A549 (cell line): ENCODE data around the gene TMEM141.

ENCODE experiments used
- CTCF ChIP-seq: fragments of >200 bp; sonication (Bioruptor Twin); formaldehyde crosslinking; IDR thresholded peaks from 3 replicates; pipeline ENCODE4 v1.5.1; 2016
- EP300 ChIP-seq, 2 experiments: fragments of >200 bp; sonication (Bioruptor Twin); formaldehyde crosslinking; IDR thresholded peaks; 2 replicates in 1 of 2; 3 replicates in 1 of 2; pipeline ENCODE4 v1.6.1; 2016 to 2017
- MAZ ChIP-seq: fragments of 150-350 bp; IDR thresholded peaks from 2 replicates; pipeline ENCODE4 v1.6.1; 2014; ENCODE audit warnings: antibody characterized with exemption, low read depth, low read length, borderline replicate concordance
- MYC ChIP-seq: IDR thresholded peaks from 2 replicates; pipeline ENCODE4 v1.6.1; 2012; ENCODE audit warnings: mild to moderate bottlenecking, inconsistent platforms, low read length, improper control_type of control experiment, borderline replicate concordance
- POLR2A ChIP-seq: IDR thresholded peaks from 2 replicates; pipeline ENCODE4 v1.6.1; 2012; ENCODE audit warnings: mild to moderate bottlenecking, low read length
- RAD21 ChIP-seq, 2 experiments: fragments of >200 bp in 1 of 2; sonication (Bioruptor Twin) in 1 of 2; formaldehyde crosslinking in 1 of 2; IDR thresholded peaks in 1 of 2; conservative IDR thresholded peaks in 1 of 2; 2 replicates in 1 of 2; 3 replicates in 1 of 2; pipeline ENCODE4 v1.6.1; 2012 to 2018; ENCODE audit warnings: inconsistent platforms in 1 of 2
- SMC3 ChIP-seq: fragments of >200 bp; sonication (Bioruptor Twin); formaldehyde crosslinking; IDR thresholded peaks from 3 replicates; pipeline ENCODE4 v1.6.1; 2018; ENCODE audit warnings: inconsistent platforms
- SREBF2 ChIP-seq: fragments of 450-650 bp; IDR thresholded peaks from 2 replicates; pipeline ENCODE4 v1.6.1; 2014; ENCODE audit warnings: mild to moderate bottlenecking, moderate library complexity
- TP53 ChIP-seq: fragments of 250-450 bp; sonication (Bioruptor Pico); IDR thresholded peaks from 2 replicates; pipeline ENCODE4 v1.5.0; 2021; ENCODE audit warnings: mild to moderate bottlenecking, moderate library complexity
- USF2 ChIP-seq: fragments of 450-650 bp; IDR thresholded peaks from 2 replicates; pipeline ENCODE4 v1.6.1; 2014; ENCODE audit warnings: antibody characterized with exemption
- ZFP36 ChIP-seq: fragments of 450-650 bp; IDR thresholded peaks from 2 replicates; pipeline ENCODE4 v1.6.1; 2014; ENCODE audit warnings: borderline replicate concordance; ENCODE audit not compliant: partially characterized antibody
- TF ChIP-seq, protein P1 (sequence below): fragments of >200 bp; sonication (Bioruptor Twin); formaldehyde crosslinking; IDR thresholded peaks from 3 replicates; pipeline ENCODE4 v1.6.1; 2016
- TF ChIP-seq, protein P2 (sequence below): fragments of 150-350 bp; IDR thresholded peaks from 2 replicates; pipeline ENCODE4 v1.6.1; 2014; ENCODE audit warnings: low read depth, mild to moderate bottlenecking, low read length
- TF ChIP-seq, protein P3 (sequence below): IDR thresholded peaks from 2 replicates; pipeline ENCODE4 v1.6.1; 2012

DNA sequence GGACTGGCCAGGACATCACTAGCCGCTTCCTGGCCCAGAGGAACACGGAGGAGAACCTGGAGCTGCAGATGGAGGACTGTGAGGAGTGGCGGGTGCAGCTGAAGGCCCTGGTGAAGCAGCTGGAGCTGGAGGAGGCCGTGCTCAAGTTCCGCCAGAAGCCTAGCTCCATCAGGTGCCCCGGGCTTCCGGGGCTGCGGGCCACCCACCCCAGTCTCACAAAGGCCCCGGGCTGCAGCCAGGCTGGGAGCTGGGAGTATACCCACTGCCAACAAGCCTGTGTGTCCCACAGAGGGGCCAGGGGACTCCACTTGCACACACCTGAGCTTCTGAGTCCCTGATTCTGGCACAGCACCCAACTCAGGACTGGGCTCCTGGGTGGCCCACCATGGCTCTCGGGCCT lies 14.9 kb downstream of the TMEM141 start:
- no peak for TF ChIP-seq MYC
- no peak for TF ChIP-seq USF2
- TF ChIP-seq CTCF: no peak
- TF ChIP-seq EP300 (IDR thresholded peaks at IDR 0.05): no peak
- TF ChIP-seq, protein P1, sequence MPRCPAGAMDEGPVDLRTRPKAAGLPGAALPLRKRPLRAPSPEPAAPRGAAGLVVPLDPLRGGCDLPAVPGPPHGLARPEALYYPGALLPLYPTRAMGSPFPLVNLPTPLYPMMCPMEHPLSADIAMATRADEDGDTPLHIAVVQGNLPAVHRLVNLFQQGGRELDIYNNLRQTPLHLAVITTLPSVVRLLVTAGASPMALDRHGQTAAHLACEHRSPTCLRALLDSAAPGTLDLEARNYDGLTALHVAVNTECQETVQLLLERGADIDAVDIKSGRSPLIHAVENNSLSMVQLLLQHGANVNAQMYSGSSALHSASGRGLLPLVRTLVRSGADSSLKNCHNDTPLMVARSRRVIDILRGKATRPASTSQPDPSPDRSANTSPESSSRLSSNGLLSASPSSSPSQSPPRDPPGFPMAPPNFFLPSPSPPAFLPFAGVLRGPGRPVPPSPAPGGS: no peak
- TF ChIP-seq, protein P2, sequence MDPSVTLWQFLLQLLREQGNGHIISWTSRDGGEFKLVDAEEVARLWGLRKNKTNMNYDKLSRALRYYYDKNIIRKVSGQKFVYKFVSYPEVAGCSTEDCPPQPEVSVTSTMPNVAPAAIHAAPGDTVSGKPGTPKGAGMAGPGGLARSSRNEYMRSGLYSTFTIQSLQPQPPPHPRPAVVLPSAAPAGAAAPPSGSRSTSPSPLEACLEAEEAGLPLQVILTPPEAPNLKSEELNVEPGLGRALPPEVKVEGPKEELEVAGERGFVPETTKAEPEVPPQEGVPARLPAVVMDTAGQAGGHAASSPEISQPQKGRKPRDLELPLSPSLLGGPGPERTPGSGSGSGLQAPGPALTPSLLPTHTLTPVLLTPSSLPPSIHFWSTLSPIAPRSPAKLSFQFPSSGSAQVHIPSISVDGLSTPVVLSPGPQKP: no peak
- no peak for TF ChIP-seq POLR2A
- no peak for TF ChIP-seq SMC3
- TF ChIP-seq ZFP36: no peak
- TF ChIP-seq RAD21 (conservative IDR thresholded peaks at IDR 0.05 in 1 of 2, IDR thresholded peaks at IDR 0.05 in 1 of 2): no peak
- TF ChIP-seq SREBF2: no peak
- TF ChIP-seq MAZ: no peak
- TF ChIP-seq, protein P3, sequence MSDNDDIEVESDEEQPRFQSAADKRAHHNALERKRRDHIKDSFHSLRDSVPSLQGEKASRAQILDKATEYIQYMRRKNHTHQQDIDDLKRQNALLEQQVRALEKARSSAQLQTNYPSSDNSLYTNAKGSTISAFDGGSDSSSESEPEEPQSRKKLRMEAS: no peak
- TF ChIP-seq TP53: no peak
